ENCODE measurements around the gene ITPRID2.
"Not testable (repeated sequence)": the region's sequence is repeated elsewhere in the genome, so short reads cannot be mapped to it uniquely, and the experiment has no call there.

ITPRID2 gene

GRCh38 chr2:181916726-181917718 lies 25.5 kb downstream of the ITPRID2 start:
- DNase-seq: peak; percentile 34

DNA sequence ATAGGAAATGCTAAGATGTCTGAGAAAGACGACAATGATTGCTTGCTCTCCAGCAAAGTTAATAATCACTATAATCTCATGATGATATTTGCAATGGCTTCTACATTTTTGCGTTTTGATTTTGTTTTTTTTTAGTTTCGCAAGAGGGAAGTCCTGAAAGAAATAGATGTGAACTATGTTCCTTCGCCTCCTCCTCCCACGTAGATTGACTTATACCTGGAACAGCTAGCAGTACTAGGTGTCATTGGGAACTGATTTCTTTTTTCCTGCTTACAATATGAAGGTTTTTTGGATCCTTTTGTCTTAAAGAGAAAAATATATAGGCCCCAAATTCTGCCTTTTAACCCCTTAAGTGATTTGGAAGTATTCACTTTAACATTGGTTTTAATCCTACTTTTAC lies 26.7 kb downstream of the ITPRID2 start:
- DNase-seq: no peak

DNA sequence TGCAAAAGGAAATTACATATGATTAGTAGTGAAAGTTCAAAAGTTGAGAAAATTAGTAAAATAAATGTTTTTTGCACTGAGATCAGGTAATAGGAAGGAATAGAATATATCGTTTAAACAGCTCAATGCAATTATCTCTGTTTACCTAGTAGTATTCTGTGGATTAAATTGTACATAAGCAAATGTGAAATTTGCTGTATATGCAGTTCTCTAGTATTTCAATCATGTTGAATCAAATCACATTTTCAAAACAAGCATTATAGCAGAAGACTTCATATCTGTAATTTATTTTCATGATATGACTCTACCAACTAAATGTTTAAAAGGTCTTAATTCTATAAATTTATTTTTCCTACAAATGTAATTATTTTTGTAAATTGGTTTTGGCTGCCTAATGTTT lies 31.6 kb downstream of the ITPRID2 start:
- DNase-seq: no peak

DNA sequence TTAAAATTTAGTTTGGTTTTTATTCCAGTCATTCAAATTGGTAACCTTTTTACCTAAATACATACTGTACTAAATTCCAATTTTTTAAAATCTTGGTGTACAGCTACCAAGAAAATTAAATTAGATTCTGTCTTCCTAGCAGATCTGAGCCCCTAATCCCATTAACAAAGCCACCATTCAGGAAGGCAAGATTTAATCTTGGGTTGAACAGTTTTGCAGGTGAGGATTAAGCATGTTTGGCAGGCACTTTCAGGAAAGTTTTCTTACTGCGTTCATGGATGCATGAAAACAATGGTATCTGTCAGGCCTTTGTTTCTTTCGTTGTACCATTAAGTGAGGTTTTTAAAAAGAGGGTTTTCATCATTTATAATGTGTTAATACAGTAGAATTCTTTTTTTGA lies 32.8 kb downstream of the ITPRID2 start:
- no peak for DNase-seq

DNA sequence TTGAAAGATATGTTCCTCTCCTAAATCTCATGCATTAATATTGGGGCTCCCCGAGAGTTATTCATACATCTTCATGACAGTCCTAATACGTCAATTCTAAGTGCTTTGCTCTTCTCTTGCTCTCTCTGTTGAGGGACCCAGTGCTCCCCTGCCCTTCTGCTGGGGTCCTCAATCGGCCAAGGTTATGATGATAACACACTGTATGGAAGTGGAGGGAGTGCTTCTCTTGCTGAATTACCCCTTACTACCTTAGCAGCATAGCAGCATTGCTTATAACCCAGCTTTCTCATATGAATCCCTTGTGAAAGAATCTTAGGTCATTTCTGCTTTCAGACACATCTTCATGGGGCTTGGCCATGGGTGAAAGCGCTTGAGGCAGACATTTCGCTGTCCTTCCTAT lies 43.2 kb downstream of the ITPRID2 start:
- no peak for DNase-seq

DNA sequence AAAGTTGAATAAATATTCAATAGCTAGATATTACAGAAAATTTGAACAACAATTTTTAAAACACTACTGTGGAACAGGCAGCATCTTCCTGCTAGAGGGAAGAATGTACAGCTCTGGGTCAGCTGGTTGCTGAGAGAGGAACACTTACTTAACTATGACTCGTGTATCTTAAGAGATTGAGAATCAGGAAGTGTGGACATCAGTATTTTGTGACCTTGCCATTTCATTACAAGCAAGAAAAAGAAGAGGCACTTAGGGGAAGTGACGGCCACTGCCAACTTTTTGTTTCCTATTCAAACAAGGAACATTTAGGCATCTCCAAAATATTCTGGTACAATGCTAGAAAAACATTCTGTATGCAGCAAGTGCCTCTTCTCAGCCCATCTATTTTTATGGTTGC lies 45.9 kb downstream of the ITPRID2 start:
- DNase-seq: peak; percentile 93

- DNase-seq: no peak
Observed at GRCh38 chr2:181943411-181944124, 52.0 kb downstream of the ITPRID2 start.

GRCh38 chr2:181944164-181944913 lies 52.8 kb downstream of the ITPRID2 start:
- no peak for DNase-seq

- DNase-seq: no peak
Observed at GRCh38 chr2:181944914-181945291, 53.4 kb downstream of the ITPRID2 start.

DNA sequence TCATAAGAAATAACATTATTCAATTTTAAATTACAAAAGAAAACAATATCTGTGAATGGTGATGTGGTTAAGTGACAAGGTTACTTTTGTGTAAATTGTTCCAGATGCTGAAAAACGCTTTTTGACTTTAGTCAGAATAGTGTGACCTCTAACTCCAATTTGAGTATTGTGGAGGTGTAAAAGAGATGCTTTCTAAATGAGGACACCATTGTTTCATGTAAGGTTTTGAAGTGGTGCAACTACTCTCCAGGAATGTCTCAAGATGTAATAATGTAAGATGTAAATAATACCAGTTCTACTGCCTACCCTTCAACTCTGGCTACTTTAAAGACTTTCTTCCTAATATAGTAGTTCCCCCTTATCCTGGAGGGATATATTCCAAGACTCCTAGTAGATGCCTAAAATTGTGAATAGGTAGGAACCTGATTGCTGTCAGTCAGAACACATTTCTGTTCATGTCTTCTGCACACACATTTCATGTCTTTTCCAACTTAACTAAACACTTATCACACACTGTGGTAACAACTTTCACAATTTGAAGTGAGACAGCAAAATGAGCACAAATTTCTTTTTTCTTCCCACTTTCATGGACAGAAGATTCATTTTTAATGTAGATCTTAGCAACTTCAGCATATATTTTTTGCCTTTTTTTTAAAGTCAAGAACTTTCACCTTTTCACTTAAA lies 55.1 kb downstream of the ITPRID2 start:
- no peak for DNase-seq

GRCh38 chr2:181947273-181947672 lies 55.7 kb downstream of the ITPRID2 start:
- no peak for DNase-seq

- no peak for DNase-seq
Observed at GRCh38 chr2:181948227-181948626, 56.7 kb downstream of the ITPRID2 start.

DNA sequence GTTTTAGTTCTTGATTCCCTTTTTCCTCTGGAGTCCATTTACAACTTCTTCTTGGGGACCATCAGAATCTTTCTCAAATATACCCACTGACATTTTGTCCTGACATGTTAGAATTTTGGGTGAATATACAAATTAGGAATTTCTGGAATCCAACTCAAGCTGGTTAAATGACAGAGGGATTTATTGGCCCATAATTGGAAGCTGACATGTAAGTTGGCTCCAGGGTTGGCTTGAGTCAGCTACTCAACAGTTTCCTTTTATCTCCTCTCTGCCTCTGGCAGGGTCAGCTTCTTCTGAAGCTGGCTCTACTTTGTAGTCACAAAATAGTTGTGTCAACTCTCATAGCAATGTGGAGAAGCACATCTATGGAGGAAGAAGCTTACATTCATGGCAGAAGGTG lies 57.5 kb downstream of the ITPRID2 start:
- DNase-seq: no peak

GRCh38 chr2:181952404-181953226 lies 61.1 kb downstream of the ITPRID2 start:
- no peak for DNase-seq

DNA sequence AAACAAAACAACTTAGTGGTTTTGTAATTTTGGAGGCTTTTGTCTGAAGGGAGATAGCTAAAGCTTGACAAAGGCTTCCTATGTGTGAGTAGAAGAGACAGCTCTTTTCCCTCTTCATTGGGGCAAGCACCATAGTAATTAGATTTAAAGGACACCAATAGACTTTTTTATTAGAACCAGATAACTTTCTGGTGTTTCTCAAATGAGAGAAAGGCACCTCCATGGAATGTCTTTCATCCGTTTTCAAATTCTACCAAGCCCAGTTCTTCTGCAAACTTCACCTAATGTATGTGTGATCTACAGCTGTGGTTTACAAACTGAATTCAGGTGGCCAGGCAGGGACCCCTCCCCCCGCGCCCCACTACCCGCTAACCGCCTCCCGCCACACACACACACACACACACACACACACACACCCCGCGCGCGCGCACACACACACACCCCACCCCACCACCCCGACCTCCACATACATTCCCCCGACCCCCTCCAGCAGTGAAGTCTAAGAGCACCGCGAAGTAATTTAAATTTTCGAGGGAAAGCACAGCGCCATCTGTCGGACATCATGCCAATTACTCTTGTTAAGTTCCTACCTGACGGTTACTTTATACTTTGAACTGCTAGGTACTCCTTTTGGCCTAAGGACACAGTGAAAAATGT lies 62.5 kb downstream of the ITPRID2 start:
- peak; percentile 55 for DNase-seq

- DNase-seq: no peak
Observed at GRCh38 chr2:181954538-181954883, 63.0 kb downstream of the ITPRID2 start.

DNA sequence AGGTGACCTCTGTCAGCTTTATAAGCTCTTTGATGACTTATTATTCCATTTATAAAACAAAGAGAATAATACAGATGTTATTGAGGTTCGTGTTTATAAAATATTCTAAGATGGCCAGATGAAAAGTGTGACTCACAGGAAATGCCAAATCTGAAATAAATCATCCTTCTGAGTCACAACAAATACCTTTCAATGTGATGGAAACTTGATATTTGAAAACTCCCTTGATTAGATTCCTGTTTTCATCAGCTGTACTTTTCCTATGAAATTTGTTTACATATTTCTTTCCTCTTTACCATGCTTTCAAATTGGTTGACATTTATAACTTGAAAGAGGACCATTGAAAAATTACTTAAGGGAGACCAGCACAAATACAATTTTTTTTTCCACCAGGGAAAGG lies 63.5 kb downstream of the ITPRID2 start:
- DNase-seq: no peak

DNA sequence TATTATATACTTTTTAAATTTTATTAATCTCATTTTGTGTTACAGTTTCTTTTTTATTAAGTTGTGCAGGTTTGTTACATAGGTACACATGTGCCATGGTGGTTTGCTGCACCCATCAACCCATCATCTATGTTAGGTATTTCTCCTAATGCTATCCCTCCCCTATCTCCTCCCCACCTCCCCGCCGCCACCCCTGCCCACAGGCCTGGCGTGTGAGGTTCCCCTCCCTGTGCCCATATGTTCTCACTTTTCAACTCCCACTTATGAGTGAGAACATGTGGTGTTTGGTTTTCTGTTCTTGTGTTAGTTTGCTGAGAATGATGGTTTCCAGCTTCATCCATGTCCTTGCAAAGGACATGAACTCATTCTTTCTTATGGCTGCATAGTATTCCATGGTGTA lies 64.3 kb downstream of the ITPRID2 start:
- DNase-seq: not testable (repeated sequence)

DNA sequence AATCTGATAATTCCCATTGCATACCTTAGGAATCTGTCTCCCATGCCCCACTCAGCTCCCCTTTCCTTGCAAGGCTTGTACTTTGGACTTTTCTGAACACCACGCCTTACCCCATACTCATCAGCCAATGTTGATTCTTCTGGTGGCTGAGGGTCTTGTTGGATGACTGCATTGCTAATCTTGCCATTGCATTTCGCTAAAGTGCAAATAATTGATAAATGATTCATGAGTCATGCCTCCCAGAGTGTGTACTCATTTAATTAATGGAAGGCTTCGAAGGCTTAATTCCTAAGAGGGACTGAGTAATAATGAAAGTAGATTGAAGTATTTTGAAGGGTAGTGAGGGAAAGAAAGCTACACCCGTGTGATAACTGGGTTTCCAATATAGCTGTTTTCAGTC lies 66.1 kb downstream of the ITPRID2 start:
- no peak for DNase-seq

DNA sequence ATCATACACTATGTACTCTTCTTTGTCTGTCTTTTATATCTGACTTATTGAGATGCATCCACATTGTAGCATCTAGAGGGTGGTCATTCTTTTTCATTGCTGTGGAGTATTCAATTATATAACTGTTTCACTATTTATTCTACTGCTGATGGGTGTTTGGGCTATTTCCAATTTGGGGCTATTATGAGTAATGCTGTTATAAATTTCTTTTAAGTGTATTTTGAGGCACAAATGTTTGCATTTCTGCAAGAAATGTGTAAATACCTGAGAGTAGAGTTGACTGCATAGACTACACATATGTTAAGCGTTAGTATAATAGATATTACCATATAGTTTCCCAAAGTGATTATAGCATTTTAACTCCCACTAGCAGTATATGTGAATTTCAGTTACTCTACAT lies 67.2 kb downstream of the ITPRID2 start:
- no peak for DNase-seq

DNA sequence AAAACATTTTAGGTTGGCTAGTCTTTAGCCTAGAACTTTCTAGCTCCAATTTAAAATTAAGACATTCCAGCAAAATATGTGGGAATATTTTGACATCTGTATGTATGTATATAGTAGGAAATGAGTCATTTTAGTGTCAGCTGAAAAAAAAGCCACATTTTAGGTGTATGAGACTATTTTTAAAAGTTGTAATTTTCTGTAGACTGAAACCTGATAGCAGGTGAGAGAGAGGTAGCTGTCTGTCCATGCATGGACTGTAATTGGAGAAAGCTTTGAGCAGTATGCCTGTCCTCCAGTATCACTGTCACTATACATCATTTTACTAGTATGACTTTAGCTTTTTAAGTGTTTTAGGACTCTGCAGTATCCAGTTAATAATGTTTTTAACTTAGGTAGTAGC lies 68.0 kb downstream of the ITPRID2 start:
- DNase-seq: no peak
